Activated naive CD8-positive, alpha-beta T cell (primary cell): ENCODE data around the gene FTO.

Experiments
- H3K27ac Mint-ChIP-seq: one replicate; pipeline ENCODE4 v1.8.0; 2021; ENCODE audit warnings: mixed read lengths
- H3K27me3 Mint-ChIP-seq: one replicate; pipeline ENCODE4 v1.8.0; 2021; ENCODE audit warnings: mixed read lengths
- H3K36me3 Mint-ChIP-seq: one replicate; pipeline ENCODE4 v1.8.0; 2021; ENCODE audit warnings: mixed read lengths
- H3K4me1 Mint-ChIP-seq: one replicate; pipeline ENCODE4 v1.8.0; 2021; ENCODE audit warnings: low read depth, mixed read lengths
- H3K4me3 Mint-ChIP-seq: one replicate; pipeline ENCODE4 v1.8.0; 2021; ENCODE audit warnings: mild to moderate bottlenecking, mixed read lengths
- H3K9me3 Mint-ChIP-seq: one replicate; pipeline ENCODE4 v1.8.0; 2021; ENCODE audit warnings: low read depth, mixed read lengths

FTO gene

GRCh38 chr16:53726625-53727024 is 22.7 kb downstream of the FTO start:
- no peaks in the 10 kb centered on the region for H3K9me3 Mint-ChIP-seq
- H3K27me3 Mint-ChIP-seq: no peaks in the 10 kb centered on the region
- H3K4me1 Mint-ChIP-seq: peaks cover 41% of the 10 kb centered on the region
- H3K4me3 Mint-ChIP-seq: no peak overlapping the region
- H3K27ac Mint-ChIP-seq: no peak overlapping the region
- peaks cover 14% of the 10 kb centered on the region for H3K36me3 Mint-ChIP-seq

- H3K4me3 Mint-ChIP-seq: no peak overlapping the region
- H3K27ac Mint-ChIP-seq: no peak overlapping the region
- H3K4me1 Mint-ChIP-seq: peaks cover 38% of the 10 kb centered on the region
- no peaks in the 10 kb centered on the region for H3K27me3 Mint-ChIP-seq
- H3K36me3 Mint-ChIP-seq: peaks cover 20% of the 10 kb centered on the region
- H3K9me3 Mint-ChIP-seq: no peaks in the 10 kb centered on the region
Observed at GRCh38 chr16:53730693-53731092, 26.7 kb downstream of the FTO start.

GRCh38 chr16:53732296-53732929 is 28.5 kb downstream of the FTO start:
- H3K4me3 Mint-ChIP-seq: no peak overlapping the region
- no peaks in the 10 kb centered on the region for H3K9me3 Mint-ChIP-seq
- peaks cover 18% of the 10 kb centered on the region for H3K36me3 Mint-ChIP-seq
- H3K27me3 Mint-ChIP-seq: no peaks in the 10 kb centered on the region
- peaks cover 35% of the 10 kb centered on the region for H3K4me1 Mint-ChIP-seq
- H3K27ac Mint-ChIP-seq: no peak overlapping the region

GRCh38 chr16:53734908-53735307 is 31.0 kb downstream of the FTO start:
- H3K4me3 Mint-ChIP-seq: no peak overlapping the region
- H3K9me3 Mint-ChIP-seq: no peaks in the 10 kb centered on the region
- no peaks in the 10 kb centered on the region for H3K27me3 Mint-ChIP-seq
- H3K4me1 Mint-ChIP-seq: peaks cover 29% of the 10 kb centered on the region
- peaks cover 10% of the 10 kb centered on the region for H3K36me3 Mint-ChIP-seq
- H3K27ac Mint-ChIP-seq: no peak overlapping the region

GRCh38 chr16:53736297-53736696 is 32.3 kb downstream of the FTO start:
- peaks cover 10% of the 10 kb centered on the region for H3K36me3 Mint-ChIP-seq

GRCh38 chr16:53737552-53737951 is 33.6 kb downstream of the FTO start:
- Mint-ChIP-seq H3K27ac (no peak overlapping the region), H3K36me3 (peaks cover 8% of the 10 kb centered on the region), H3K9me3 (no peaks in the 10 kb centered on the region), H3K27me3 (no peaks in the 10 kb centered on the region), H3K4me1 (peaks cover 26% of the 10 kb centered on the region), H3K4me3 (no peak overlapping the region)

More at GRCh38 chr16:53736297-53736696, 32.3 kb downstream of the FTO start:
- peak overlapping the region; percentile 34 for H3K27ac Mint-ChIP-seq
- no peaks in the 10 kb centered on the region for H3K9me3 Mint-ChIP-seq
- no peak overlapping the region for H3K4me3 Mint-ChIP-seq
- peaks cover 26% of the 10 kb centered on the region for H3K4me1 Mint-ChIP-seq
- H3K27me3 Mint-ChIP-seq: no peaks in the 10 kb centered on the region

GRCh38 chr16:53740476-53740875 is 36.5 kb downstream of the FTO start:
- Mint-ChIP-seq H3K4me1 (peaks cover 38% of the 10 kb centered on the region), H3K9me3 (no peaks in the 10 kb centered on the region), H3K27ac (no peak overlapping the region), H3K27me3 (no peaks in the 10 kb centered on the region), H3K4me3 (no peak overlapping the region), H3K36me3 (peaks cover 5% of the 10 kb centered on the region)

- peak overlapping the region; percentile 47 for H3K27ac Mint-ChIP-seq
- peaks cover 42% of the 10 kb centered on the region for H3K4me1 Mint-ChIP-seq
- no peaks in the 10 kb centered on the region for H3K27me3 Mint-ChIP-seq
Observed at GRCh38 chr16:53740933-53741531, 37.1 kb downstream of the FTO start.

GRCh38 chr16:53741546-53741945 is 37.6 kb downstream of the FTO start:
- H3K27ac Mint-ChIP-seq: no peak overlapping the region
- no peaks in the 10 kb centered on the region for H3K9me3 Mint-ChIP-seq
- peaks cover 41% of the 10 kb centered on the region for H3K4me1 Mint-ChIP-seq
- peaks cover 2% of the 10 kb centered on the region for H3K36me3 Mint-ChIP-seq
- H3K4me3 Mint-ChIP-seq: no peak overlapping the region
- H3K27me3 Mint-ChIP-seq: no peaks in the 10 kb centered on the region

More at GRCh38 chr16:53740933-53741531, 37.1 kb downstream of the FTO start:
- Mint-ChIP-seq H3K36me3 (peaks cover 2% of the 10 kb centered on the region), H3K4me3 (no peak overlapping the region), H3K9me3 (no peaks in the 10 kb centered on the region)

- Mint-ChIP-seq H3K36me3 (peaks cover 11% of the 10 kb centered on the region), H3K4me1 (peaks cover 42% of the 10 kb centered on the region), H3K27ac (no peak overlapping the region)
Observed at GRCh38 chr16:53743149-53743566, 39.2 kb downstream of the FTO start.

GRCh38 chr16:53744449-53744848 is 40.5 kb downstream of the FTO start:
- Mint-ChIP-seq H3K36me3 (peaks cover 11% of the 10 kb centered on the region), H3K4me3 (peak overlapping the region; percentile 55), H3K4me1 (peaks cover 42% of the 10 kb centered on the region), H3K9me3 (peaks cover 4% of the 10 kb centered on the region), H3K27me3 (no peaks in the 10 kb centered on the region), H3K27ac (peak overlapping the region; percentile 16)

More at GRCh38 chr16:53743149-53743566, 39.2 kb downstream of the FTO start:
- no peak overlapping the region for H3K4me3 Mint-ChIP-seq
- H3K9me3 Mint-ChIP-seq: peaks cover 4% of the 10 kb centered on the region
- no peaks in the 10 kb centered on the region for H3K27me3 Mint-ChIP-seq

- H3K27ac Mint-ChIP-seq: no peak overlapping the region
- peaks cover 4% of the 10 kb centered on the region for H3K9me3 Mint-ChIP-seq
- peak overlapping the region; percentile 55 for H3K4me3 Mint-ChIP-seq
- H3K4me1 Mint-ChIP-seq: peaks cover 39% of the 10 kb centered on the region
- H3K27me3 Mint-ChIP-seq: no peaks in the 10 kb centered on the region
- H3K36me3 Mint-ChIP-seq: peaks cover 13% of the 10 kb centered on the region
Observed at GRCh38 chr16:53745086-53745485, 41.1 kb downstream of the FTO start.

- Mint-ChIP-seq H3K27me3 (no peaks in the 10 kb centered on the region), H3K9me3 (peaks cover 4% of the 10 kb centered on the region), H3K4me1 (peaks cover 39% of the 10 kb centered on the region), H3K27ac (no peak overlapping the region), H3K36me3 (peaks cover 13% of the 10 kb centered on the region), H3K4me3 (no peak overlapping the region)
Observed at GRCh38 chr16:53745753-53746266, 41.9 kb downstream of the FTO start.

GRCh38 chr16:53752560-53752959 is 48.6 kb downstream of the FTO start:
- no peak overlapping the region for H3K4me3 Mint-ChIP-seq
- peaks cover 7% of the 10 kb centered on the region for H3K36me3 Mint-ChIP-seq
- peaks cover 2% of the 10 kb centered on the region for H3K9me3 Mint-ChIP-seq

GRCh38 chr16:53753431-53753830 is 49.5 kb downstream of the FTO start:
- peaks cover 13% of the 10 kb centered on the region for H3K4me1 Mint-ChIP-seq
- no peak overlapping the region for H3K4me3 Mint-ChIP-seq
- H3K9me3 Mint-ChIP-seq: no peaks in the 10 kb centered on the region
- H3K27ac Mint-ChIP-seq: no peak overlapping the region
- peaks cover 6% of the 10 kb centered on the region for H3K36me3 Mint-ChIP-seq
- H3K27me3 Mint-ChIP-seq: no peaks in the 10 kb centered on the region

More at GRCh38 chr16:53752560-53752959, 48.6 kb downstream of the FTO start:
- no peak overlapping the region for H3K27ac Mint-ChIP-seq
- H3K4me1 Mint-ChIP-seq: peaks cover 13% of the 10 kb centered on the region
- H3K27me3 Mint-ChIP-seq: no peaks in the 10 kb centered on the region
